ENCODE data around the gene PHOX2A.

DNA sequence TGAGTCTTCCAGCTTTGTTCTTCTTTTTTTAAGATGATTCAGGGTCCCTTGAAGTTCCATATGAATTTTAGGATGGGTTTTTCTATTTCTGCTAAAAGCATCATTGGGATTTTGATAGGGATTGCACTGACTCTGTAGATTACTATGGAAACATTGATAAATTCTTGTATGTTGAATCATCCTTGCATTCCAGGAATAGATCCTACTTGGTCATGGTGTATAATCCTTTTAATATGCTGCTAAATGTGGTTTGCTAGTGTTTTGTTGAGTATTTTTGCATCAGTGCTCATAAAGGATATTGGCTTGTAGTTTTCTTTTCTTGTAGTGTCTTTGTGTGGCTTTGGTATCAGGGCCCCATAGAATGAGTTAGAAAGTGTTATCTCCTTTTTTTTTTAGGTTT, 34.9 kb upstream of the PHOX2A start:
- TF ChIP-seq EZH2 (IDR thresholded peaks at IDR 0.05; ENCODE audit: borderline replicate concordance, insufficient read depth, low read depth, low read length, poor library complexity, severe bottlenecking): no peak
- TF ChIP-seq, protein P1, sequence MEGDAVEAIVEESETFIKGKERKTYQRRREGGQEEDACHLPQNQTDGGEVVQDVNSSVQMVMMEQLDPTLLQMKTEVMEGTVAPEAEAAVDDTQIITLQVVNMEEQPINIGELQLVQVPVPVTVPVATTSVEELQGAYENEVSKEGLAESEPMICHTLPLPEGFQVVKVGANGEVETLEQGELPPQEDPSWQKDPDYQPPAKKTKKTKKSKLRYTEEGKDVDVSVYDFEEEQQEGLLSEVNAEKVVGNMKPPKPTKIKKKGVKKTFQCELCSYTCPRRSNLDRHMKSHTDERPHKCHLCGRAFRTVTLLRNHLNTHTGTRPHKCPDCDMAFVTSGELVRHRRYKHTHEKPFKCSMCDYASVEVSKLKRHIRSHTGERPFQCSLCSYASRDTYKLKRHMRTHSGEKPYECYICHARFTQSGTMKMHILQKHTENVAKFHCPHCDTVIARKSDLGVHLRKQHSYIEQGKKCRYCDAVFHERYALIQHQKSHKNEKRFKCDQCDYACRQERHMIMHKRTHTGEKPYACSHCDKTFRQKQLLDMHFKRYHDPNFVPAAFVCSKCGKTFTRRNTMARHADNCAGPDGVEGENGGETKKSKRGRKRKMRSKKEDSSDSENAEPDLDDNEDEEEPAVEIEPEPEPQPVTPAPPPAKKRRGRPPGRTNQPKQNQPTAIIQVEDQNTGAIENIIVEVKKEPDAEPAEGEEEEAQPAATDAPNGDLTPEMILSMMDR (IDR thresholded peaks at IDR 0.05): no peak
